Mesothelial cell of epicardium (in vitro differentiated cells): ENCODE results near the gene IFNAR1. TPM values are rescaled to one million over a fixed set of nuclear protein-coding genes. Genes with fewer than 3 reads are reported as not detected.
"Not testable (repeated sequence)": the region's sequence is repeated elsewhere in the genome, so short reads cannot be mapped to it uniquely, and the experiment has no call there.

Experiments used
- DNase-seq, 2 experiments: peaks; one replicate each; pipeline ENCODE4 v3.0.0; 2021; ENCODE audit warnings: low spot score in 2 of 2; ENCODE audit not compliant: unreplicated experiment in 2 of 2
- H3K27ac Mint-ChIP-seq: 2 replicates; pipeline ENCODE4 v1.8.0; 2021; ENCODE audit warnings: mixed read lengths
- H3K27me3 Mint-ChIP-seq: 2 replicates; pipeline ENCODE4 v1.8.0; 2021; ENCODE audit warnings: low read depth, mixed read lengths
- H3K36me3 Mint-ChIP-seq: 2 replicates; pipeline ENCODE4 v1.8.0; 2021; ENCODE audit warnings: mixed read lengths
- H3K4me1 Mint-ChIP-seq: 2 replicates; pipeline ENCODE4 v1.8.0; 2021; ENCODE audit warnings: mixed read lengths
- H3K4me3 Mint-ChIP-seq: 2 replicates; pipeline ENCODE4 v1.8.0; 2021; ENCODE audit warnings: mild to moderate bottlenecking, moderate library complexity, mixed read lengths
- H3K9me3 Mint-ChIP-seq: 2 replicates; pipeline ENCODE4 v1.8.0; 2021; ENCODE audit warnings: mixed read lengths
- total RNA-seq: library from RNA; stranded (reverse); gene quantifications from 3 replicates; pipeline ENCODE4 v1.2.1, GENCODE V29; 2021
- TF ChIP-seq, protein P1 (sequence below): fragments of 200-600 bp; sonication (generic); IDR thresholded peaks from one replicate; pipeline ENCODE4 v1.5.0; 2021; ENCODE audit warnings: antibody characterized with exemption; ENCODE audit not compliant: unreplicated experiment

IFNAR1 gene
- total RNA-seq, 1 donor from 2014 or later: 27.0 TPM

DNA sequence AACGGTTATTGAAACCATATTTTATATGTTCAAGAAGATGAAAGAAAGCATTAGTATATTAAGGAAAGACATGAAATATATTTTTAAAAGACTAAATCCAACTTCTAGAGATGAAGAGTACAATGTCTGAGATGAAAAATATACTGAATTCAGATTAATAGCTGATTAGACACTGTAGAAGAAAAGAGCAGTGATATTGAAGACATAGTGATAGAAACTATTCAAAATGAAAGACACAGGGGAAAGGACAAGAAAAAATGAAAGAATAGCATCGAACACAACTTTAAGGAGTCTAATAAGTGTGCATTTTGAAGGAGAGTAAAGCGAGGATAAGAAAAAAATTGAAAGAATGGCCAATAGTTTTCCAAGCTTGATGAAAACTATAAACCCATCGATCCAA is 11.2 kb upstream of the IFNAR1 start:
- no peak overlapping the region for H3K27ac Mint-ChIP-seq
- DNase-seq: no peak

DNA sequence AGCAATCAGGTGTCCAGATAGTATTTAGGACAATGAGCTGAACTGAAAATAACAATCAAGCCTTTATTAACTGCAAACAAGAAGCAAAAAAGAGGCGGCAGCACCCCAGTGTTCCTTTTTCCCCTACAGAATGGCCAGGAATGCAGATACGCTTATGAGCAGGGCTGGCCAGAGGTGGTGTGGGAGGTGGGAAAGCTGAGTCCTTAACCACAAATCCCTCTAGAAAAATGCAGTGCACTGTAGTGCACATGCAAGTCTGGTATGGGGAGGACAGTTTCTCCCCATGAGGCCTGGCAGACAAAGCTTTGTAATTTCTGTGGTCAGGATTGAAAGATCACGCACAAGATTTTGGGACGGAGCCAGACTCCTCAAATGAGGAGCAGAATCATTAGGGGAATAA is 10.7 kb upstream of the IFNAR1 start:
- H3K36me3 Mint-ChIP-seq: peaks cover 2% of the 10 kb centered on the region
- no peak for DNase-seq
- H3K9me3 Mint-ChIP-seq: peaks cover 16% of the 10 kb centered on the region
- TF ChIP-seq, protein P1, sequence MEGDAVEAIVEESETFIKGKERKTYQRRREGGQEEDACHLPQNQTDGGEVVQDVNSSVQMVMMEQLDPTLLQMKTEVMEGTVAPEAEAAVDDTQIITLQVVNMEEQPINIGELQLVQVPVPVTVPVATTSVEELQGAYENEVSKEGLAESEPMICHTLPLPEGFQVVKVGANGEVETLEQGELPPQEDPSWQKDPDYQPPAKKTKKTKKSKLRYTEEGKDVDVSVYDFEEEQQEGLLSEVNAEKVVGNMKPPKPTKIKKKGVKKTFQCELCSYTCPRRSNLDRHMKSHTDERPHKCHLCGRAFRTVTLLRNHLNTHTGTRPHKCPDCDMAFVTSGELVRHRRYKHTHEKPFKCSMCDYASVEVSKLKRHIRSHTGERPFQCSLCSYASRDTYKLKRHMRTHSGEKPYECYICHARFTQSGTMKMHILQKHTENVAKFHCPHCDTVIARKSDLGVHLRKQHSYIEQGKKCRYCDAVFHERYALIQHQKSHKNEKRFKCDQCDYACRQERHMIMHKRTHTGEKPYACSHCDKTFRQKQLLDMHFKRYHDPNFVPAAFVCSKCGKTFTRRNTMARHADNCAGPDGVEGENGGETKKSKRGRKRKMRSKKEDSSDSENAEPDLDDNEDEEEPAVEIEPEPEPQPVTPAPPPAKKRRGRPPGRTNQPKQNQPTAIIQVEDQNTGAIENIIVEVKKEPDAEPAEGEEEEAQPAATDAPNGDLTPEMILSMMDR: no peak
- no peak overlapping the region for H3K4me3 Mint-ChIP-seq
- H3K27ac Mint-ChIP-seq: no peak overlapping the region
- peaks cover 28% of the 10 kb centered on the region for H3K27me3 Mint-ChIP-seq
- H3K4me1 Mint-ChIP-seq: peaks cover under 1% of the 10 kb centered on the region

More for the DNA sequence above, 11.2 kb upstream of the IFNAR1 start:
- TF ChIP-seq, protein P1: no peak
- peaks cover 28% of the 10 kb centered on the region for H3K27me3 Mint-ChIP-seq
- peaks cover 16% of the 10 kb centered on the region for H3K9me3 Mint-ChIP-seq
- peaks cover 2% of the 10 kb centered on the region for H3K36me3 Mint-ChIP-seq
- H3K4me3 Mint-ChIP-seq: no peak overlapping the region
- peaks cover 6% of the 10 kb centered on the region for H3K4me1 Mint-ChIP-seq

DNA sequence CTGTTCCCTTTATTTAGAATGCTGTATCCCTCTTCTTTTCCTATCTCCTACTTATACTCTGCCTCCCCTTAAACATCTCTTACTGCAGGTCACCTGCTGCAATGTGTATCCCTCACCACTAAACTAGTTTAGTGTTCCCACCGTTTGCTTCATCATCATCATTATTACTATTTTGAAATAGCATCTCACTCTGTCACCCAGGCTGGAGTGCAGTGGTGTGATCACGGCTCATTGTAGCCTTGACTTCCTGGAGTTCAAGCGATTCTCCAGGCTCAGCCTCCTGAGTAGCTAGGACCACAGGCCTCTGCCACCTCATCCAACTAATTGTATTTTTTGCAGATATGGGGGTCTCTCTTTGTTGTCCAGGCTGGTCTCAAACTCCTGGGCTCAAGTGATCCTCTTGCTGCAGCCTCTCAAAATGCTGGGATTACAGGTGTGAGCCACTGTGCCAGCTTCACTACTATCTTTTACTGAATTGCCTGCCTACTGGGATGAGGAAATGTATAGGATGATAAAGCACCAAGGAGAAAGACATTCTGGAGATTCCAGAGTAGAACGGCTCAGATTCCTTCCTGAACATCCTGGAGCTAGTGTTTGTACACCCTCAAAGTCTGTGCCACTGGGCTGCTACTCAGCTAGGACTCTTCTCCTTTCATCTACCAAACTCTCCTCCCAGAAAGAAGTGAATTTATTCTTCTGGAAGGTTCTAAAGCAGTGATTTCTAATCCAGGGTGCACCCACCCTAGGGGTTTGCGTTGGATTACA is 8.6 kb upstream of the IFNAR1 start:
- Mint-ChIP-seq H3K27ac (no peak overlapping the region), H3K27me3 (peaks cover 32% of the 10 kb centered on the region), H3K9me3 (peaks cover 7% of the 10 kb centered on the region), H3K36me3 (peaks cover 2% of the 10 kb centered on the region), H3K4me3 (no peak overlapping the region), H3K4me1 (no peaks in the 10 kb centered on the region)
- TF ChIP-seq, protein P1: no peak
- no peak for DNase-seq

DNA sequence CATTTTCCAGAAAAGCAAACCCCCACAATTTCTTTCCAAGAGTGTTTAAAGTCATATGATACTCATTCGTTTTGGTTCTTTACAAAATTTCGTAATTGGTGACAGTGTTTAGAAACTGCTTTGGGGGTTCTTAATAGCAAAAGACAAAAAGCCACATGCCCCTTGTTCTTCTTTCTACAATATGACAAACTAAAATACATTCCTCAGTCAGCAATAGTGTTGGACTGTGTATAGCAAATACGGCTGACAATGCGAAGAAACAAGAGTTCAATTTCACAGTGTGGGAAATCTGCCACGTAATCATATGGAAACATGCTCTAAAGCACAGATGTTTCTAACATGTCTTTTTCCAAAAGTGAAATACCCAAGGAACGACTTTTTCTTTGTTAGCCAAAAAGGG is 7.6 kb upstream of the IFNAR1 start:
- Mint-ChIP-seq H3K4me1 (no peaks in the 10 kb centered on the region), H3K36me3 (peaks cover 2% of the 10 kb centered on the region), H3K9me3 (peaks cover 7% of the 10 kb centered on the region), H3K27me3 (peaks cover 32% of the 10 kb centered on the region), H3K27ac (no peak overlapping the region), H3K4me3 (no peak overlapping the region)
- TF ChIP-seq, protein P1: no peak
- no peak for DNase-seq

DNA sequence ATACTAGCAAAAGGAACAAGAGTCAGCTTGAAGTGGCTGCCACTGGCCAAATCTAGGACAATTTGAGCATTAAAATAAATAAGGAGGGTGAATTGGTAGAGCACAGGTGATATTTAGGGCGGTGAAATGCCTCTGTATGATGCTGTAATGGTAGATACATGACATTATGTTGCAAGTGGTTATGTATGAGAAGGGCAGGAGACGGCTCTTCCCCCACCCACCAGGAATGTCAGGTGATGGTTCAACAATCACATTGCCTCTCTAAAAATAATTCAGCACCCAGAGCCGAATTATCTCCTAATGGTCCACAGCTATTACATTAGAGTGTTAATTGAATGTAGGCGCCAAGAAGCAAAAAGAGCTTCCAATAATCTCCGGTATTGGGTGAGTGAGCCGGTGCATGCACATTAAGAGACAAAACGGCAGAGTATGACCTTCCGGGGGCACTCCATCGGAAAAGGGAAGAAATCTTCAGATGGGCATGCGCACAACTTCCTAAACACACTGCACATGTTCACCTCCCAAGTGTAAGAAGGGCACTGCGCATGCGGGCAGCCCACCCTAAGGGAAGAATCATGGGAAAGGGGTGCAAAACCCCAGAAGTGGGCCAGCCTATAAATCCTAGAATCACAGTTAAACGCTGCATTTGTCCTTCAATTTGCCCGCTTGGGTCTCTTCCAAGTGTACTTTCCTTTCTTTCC is 6.8 kb upstream of the IFNAR1 start:
- Mint-ChIP-seq H3K4me1 (no peaks in the 10 kb centered on the region), H3K4me3 (no peak overlapping the region), H3K9me3 (peaks cover 7% of the 10 kb centered on the region), H3K27me3 (peaks cover 32% of the 10 kb centered on the region), H3K27ac (no peak overlapping the region), H3K36me3 (peaks cover 2% of the 10 kb centered on the region)
- TF ChIP-seq, protein P1: no peak
- no peak for DNase-seq

DNA sequence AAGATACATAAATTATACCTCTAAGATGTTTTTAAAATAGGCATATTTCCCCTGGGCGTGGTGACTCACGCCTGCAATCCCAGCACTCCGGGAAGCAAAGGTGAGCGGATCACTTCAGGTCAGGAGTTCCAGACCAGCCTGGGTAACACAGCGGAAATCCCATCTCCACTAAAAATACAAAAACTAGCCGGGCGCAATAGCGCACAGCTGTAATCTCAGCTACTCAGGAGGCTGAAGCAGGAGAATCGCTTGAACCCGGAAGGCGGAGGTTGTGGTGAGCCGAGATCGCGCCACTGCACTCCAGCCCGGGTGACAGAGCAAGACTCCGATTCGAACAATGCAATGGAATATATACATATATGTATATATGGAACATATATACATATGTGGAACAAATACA is 3.8 kb upstream of the IFNAR1 start:
- not testable (repeated sequence) for H3K4me1 Mint-ChIP-seq, H3K9me3 Mint-ChIP-seq, H3K27ac Mint-ChIP-seq, H3K36me3 Mint-ChIP-seq, DNase-seq, H3K4me3 Mint-ChIP-seq
- H3K27me3 Mint-ChIP-seq: peaks cover 19% of the 10 kb centered on the region

DNA sequence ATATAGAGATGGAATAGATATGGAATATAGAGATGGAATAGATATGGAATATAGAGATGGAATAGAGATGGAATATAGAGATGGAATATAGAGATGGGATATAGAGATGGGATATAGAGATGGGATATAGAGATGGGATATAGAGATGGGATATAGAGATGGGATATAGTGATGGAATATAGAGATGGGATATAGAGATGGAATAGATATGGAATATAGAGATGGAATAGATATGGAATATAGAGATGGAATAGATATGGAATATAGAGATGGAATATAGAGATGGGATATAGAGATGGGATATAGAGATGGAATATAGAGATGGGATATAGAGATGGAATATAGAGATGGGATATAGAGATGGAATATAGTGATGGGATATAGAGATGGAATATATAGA is 1.2 kb upstream of the IFNAR1 start:
- DNase-seq, H3K27me3 Mint-ChIP-seq, H3K9me3 Mint-ChIP-seq, H3K4me3 Mint-ChIP-seq, H3K27ac Mint-ChIP-seq, H3K36me3 Mint-ChIP-seq: not testable (repeated sequence)
- H3K4me1 Mint-ChIP-seq: peaks cover 14% of the 10 kb centered on the region
